ENCODE data around the gene GALNT8.
"Not testable (repeated sequence)": the region's sequence is repeated elsewhere in the genome, so short reads cannot be mapped to it uniquely, and the experiment has no call there.

The GALNT8 gene

DNA sequence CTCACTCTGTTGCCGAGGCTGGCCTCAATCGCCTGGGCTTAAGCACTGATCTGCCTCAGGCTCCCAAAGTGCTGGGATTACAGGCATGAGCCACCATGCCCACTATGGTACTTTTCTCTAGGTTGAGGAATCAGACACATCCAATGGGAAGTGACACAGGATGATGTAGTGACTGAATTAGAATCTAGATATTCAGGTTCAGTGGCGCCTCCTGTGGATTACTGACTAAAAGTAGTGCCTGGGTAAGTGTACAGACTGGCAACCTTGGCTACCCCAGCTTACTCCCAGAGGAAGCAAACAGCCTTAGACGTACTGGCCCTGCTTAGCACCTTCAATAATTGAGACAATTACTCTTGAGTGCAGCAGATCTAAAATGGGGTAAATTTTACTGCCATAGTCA lies 22.8 kb downstream of the GALNT8 start:
- no peak for DNase-seq (ENCODE audit: low spot score)

- DNase-seq (ENCODE audit: low spot score), result no peak
Observed at GRCh38 chr12:4744709-4745108, 24.5 kb downstream of the GALNT8 start.

DNA sequence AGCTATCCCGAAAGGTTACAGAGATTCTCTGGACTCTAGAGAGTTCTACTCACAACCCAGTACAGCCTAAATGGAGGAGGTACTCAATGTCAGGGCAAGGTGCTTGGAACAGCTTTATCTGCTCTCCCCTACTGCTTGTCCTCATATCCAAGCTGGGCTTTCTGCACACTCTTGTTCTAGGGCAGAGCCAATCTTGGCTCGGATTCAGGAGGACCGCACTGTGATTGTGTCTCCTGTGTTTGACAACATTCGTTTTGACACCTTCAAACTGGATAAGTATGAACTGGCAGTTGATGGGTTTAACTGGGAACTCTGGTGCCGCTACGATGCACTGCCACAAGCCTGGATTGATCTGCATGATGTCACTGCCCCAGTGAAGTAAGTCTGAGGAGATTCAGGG lies 25.0 kb downstream of the GALNT8 start:
- no peak for DNase-seq (ENCODE audit: low spot score)

DNA sequence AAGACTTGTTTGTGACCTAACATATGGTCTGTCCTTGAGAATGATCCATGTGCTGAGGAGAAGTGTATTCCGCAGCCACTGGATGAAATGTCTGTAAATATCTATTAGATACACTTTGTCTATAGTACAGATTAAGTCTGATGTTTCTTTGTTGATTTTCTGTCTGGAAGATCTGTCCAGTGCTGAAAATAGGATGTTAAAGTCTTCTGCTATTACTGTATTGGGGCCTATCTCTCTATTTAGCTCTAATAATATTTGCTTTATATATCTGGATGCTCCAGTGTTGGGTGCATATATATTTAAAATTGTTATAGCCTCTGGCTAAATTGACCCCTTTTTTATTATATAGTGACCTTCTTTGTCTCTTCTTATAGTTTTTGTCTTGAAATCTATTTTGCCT lies 31.5 kb downstream of the GALNT8 start:
- DNase-seq (ENCODE audit: low spot score), result not testable (repeated sequence)

DNA sequence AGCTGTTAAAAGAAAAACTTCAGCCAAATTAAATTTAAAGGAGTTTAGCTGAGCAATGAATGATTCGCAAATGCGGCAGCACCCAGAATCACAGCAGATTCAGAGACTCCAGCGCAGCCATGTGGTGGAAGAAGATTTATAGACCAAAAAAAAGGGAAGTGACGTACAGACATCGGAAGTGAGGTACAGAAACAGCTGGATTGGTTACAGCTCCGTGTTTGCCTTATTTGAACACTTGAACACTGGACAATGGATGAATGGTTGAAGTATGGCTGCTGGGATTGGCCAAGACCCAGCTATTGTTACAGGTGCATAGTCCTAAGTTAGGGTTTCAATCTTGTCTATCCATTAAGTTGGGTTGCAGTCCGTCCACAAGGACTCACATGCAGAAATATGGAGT lies 42.6 kb downstream of the GALNT8 start:
- no peak for DNase-seq (ENCODE audit: low spot score)

GRCh38 chr12:4763549-4763948 lies 43.3 kb downstream of the GALNT8 start:
- peak; percentile 95 for DNase-seq (ENCODE audit: low spot score)

GRCh38 chr12:4766445-4766844 lies 46.2 kb downstream of the GALNT8 start:
- DNase-seq (ENCODE audit: low spot score), result no peak

- no peak for DNase-seq (ENCODE audit: low spot score)
Observed at GRCh38 chr12:4767186-4767585, 47.0 kb downstream of the GALNT8 start.

DNA sequence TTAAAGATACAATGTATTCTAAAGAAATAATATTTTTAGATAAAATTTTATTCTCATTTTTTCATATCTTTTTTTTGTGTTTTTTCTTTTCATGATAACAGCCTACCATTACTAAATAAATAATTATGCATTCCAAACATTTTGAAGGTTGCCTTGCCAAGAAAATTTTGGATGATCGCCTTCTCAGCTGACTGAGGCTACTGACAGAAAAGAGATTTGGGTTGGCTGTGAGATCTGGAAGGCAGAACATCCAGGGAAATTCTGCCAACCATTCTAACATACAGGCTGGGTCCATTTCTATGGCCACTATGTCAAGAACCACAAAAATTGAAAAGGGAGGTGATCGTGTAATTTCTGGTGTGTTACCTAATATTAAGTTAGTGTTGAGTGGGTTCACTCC lies 48.1 kb downstream of the GALNT8 start:
- DNase-seq (ENCODE audit: low spot score), result no peak

GRCh38 chr12:4769073-4769472 lies 48.9 kb downstream of the GALNT8 start:
- DNase-seq (ENCODE audit: low spot score), result no peak

DNA sequence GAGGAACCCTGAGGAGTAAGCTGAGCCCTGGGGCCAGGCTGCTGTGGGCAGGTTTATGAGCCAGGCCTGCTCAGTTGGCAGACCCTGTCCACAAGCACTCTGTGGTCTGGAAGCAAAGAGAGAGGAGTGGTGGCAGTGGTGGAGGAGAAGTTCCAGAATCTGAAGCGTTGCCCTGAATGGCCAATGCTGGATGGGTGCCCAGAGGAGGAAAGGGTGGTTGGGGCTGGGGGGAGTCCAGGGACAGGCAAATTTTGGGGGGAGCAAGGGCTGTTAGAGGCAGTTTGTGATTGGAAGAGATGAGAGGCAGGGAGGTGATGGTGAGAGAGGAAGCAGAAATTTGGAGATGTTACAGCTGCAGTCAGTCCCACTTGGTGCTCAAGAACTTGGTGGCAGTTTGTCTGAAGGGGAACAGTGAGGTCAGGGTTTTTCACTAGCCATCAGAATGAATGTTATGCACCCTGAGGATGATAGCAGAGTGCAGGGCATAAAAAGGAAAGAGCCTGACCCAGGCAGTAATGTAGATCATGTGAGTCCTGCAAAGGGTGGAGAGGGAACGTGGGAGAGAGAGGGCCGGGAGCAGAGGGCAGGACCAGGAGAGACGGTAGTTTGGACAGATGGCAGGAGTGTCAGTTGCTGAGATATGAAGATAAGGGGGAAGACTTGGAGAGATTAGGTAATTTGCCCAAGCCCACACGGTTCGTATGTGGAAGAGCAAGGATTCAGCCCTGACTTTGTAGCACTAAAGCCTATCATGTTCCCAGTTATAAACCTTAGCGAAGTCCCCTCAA lies 51.2 kb downstream of the GALNT8 start:
- no peak for DNase-seq (ENCODE audit: low spot score)

- DNase-seq (ENCODE audit: low spot score), result no peak
Observed at GRCh38 chr12:4771960-4772566, 51.9 kb downstream of the GALNT8 start.

DNA sequence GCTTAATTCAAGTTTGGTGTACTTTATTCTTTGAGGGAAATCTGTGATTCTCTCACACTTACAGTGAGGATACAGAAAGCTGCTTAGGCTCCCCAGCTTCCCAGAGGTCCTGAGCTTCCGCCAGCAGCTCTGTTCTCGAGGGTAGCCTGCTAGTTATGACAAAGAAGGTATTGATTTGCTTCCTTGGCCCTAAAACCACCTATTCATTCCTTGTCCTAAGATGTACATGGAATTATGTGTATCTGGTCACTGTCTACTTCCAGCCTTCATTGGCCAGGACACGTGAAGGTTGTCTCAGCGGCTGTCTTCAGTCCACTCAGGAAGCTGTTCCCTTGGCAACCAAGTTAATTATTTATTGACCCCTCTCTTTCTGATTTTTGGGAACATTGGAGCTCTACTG lies 55.7 kb downstream of the GALNT8 start:
- DNase-seq (ENCODE audit: low spot score), result no peak

- no peak for DNase-seq (ENCODE audit: low spot score)
Observed at GRCh38 chr12:4779749-4780148, 59.5 kb downstream of the GALNT8 start.

- DNase-seq (ENCODE audit: low spot score), result no peak
Observed at GRCh38 chr12:4780641-4781611, 60.7 kb downstream of the GALNT8 start.

DNA sequence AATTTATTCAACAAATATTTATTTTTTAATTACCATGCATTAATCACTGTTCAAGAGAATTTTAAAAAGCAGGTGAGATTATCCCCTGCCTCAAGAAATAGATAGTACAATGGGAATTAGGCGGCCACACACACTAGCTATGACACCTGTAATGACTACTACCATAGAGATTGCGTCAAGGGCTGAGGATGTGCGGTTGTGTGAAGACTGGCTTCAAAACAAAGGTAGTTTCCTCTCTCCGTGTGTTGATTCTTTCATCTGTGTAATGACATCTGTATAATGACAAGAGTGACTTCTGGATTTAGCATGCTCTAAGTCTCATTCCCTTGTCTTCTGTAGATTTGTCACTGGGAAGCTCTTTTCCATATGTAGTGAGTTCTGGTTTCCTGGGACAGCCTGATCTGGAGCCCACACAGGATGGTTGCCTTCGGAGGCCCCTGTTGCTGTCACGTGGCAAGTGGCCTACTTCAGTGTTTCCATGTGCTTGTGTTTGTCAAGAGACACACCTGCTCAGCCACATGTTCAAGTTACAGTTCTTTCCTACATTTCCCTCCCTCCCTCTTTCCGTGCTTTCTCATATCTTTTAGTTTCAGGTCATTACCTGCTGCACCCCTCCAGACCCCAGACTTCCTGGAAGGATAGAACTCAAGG lies 64.3 kb downstream of the GALNT8 start:
- DNase-seq (ENCODE audit: low spot score), result no peak

- no peak for DNase-seq (ENCODE audit: low spot score)
Observed at GRCh38 chr12:4786795-4787194, 66.6 kb downstream of the GALNT8 start.

- no peak for DNase-seq (ENCODE audit: low spot score)
Observed at GRCh38 chr12:4787965-4788364, 67.8 kb downstream of the GALNT8 start.

GRCh38 chr12:4789776-4790175 lies 69.6 kb downstream of the GALNT8 start:
- no peak for DNase-seq (ENCODE audit: low spot score)

DNA sequence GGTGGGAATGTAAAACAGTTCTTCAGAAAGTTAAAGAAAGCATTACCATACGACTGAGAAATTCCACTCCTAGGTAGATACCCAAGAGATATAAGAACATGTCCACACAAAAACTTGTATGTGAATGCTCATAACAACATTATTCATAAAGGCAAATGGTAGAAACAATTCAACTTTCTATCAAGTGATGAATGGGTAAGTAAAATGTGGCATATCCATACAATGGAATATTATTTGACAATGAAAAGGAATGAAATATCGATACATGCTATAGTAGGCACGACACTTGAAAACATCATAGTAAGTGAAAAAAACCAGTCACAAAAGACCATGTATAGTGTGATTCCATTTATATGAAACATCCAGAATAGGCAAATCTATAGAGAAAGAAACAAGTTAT lies 71.3 kb downstream of the GALNT8 start:
- DNase-seq (ENCODE audit: low spot score), result no peak

DNA sequence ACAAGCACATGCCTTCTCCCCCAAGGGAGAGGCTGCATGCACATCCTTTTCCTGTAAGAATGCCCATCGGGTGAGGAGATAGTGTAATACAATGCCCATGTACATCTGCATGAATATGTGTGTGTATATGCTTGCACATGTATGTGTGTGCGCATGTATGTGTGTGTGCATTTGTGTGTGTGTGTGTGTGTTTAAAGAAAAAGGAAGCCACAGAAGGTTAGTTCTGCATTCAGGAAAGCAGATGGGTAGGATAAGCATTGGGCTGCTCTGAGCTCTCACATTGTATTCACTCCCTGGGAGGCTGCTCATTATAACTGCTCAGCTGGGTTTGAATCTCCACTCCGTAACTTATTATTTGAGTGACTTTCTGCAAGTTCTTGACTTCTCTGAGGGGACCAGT lies 74.3 kb downstream of the GALNT8 start:
- DNase-seq (ENCODE audit: low spot score), result no peak

DNA sequence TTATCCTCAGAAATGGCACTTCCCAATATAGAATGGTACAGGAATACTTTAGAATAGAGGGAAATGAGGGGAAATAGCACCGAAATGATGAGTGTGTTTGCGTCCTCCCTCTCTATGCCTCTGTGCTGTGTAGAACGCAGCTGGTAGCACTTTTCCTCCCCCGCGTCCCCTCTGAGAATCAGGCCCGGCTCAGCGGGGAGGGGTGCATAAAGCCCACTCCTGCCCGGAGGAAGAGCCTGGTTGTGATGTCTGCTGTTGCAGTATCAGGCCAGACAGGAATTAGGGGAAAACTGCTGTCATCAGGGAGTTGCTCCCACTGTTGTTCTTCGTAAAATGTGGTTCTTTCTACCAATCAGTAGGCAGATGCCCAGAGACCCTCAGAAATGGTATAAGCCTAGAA lies 76.0 kb downstream of the GALNT8 start:
- DNase-seq (ENCODE audit: low spot score), result no peak
